Fibroblast of skin of abdomen (primary cell): ENCODE results near the gene NTM.

Experiments used
- DNase-seq: peaks from one replicate; pipeline ENCODE4 v3.0.0-alpha.2; 2013

Gene NTM

GRCh38 chr11:131561972-131562371 lies 191.6 kb downstream of the NTM start:
- no peak for DNase-seq

- no peak for DNase-seq
These were observed 197.9 kb downstream of the NTM start for GRCh38 chr11:131568318-131568717.

- no peak for DNase-seq
These were observed 201.2 kb downstream of the NTM start for GRCh38 chr11:131571571-131571970.

GRCh38 chr11:131572423-131572822 lies 202.0 kb downstream of the NTM start:
- DNase-seq: no peak

GRCh38 chr11:131579932-131580387 lies 209.5 kb downstream of the NTM start:
- peak; percentile 97 for DNase-seq

- peak; percentile 69 for DNase-seq
These were observed 210.1 kb downstream of the NTM start for GRCh38 chr11:131580476-131580875.

GRCh38 chr11:131581046-131581445 lies 210.6 kb downstream of the NTM start:
- DNase-seq: peak; percentile 43

GRCh38 chr11:131582021-131582525 lies 211.7 kb downstream of the NTM start:
- DNase-seq: no peak

- DNase-seq: no peak
These were observed 213.0 kb downstream of the NTM start for GRCh38 chr11:131583421-131583820.

GRCh38 chr11:131583938-131584337 lies 213.5 kb downstream of the NTM start:
- DNase-seq: no peak

GRCh38 chr11:131584785-131585592 lies 214.6 kb downstream of the NTM start:
- DNase-seq: peak; percentile 53

GRCh38 chr11:131588057-131588456 lies 217.6 kb downstream of the NTM start:
- DNase-seq: no peak

GRCh38 chr11:131591051-131591461 lies 220.6 kb downstream of the NTM start:
- DNase-seq: peak; percentile 79

GRCh38 chr11:131592152-131592551 lies 221.7 kb downstream of the NTM start:
- no peak for DNase-seq

GRCh38 chr11:131592734-131593133 lies 222.3 kb downstream of the NTM start:
- DNase-seq: no peak

- DNase-seq: no peak
These were observed 222.9 kb downstream of the NTM start for GRCh38 chr11:131593301-131593700.

- DNase-seq: no peak
These were observed 225.4 kb downstream of the NTM start for GRCh38 chr11:131595797-131596196.

GRCh38 chr11:131597890-131598289 lies 227.5 kb downstream of the NTM start:
- no peak for DNase-seq

- no peak for DNase-seq
These were observed 227.9 kb downstream of the NTM start for GRCh38 chr11:131598305-131598704.

GRCh38 chr11:131599285-131599684 lies 228.9 kb downstream of the NTM start:
- DNase-seq: no peak

- DNase-seq: peak; percentile 71
These were observed 230.2 kb downstream of the NTM start for GRCh38 chr11:131600628-131601027.

GRCh38 chr11:131601586-131601985 lies 231.2 kb downstream of the NTM start:
- DNase-seq: peak; percentile 48

- peak; percentile 59 for DNase-seq
These were observed 232.0 kb downstream of the NTM start for GRCh38 chr11:131602431-131602830.

- DNase-seq: peak; percentile 49
These were observed 236.5 kb downstream of the NTM start for GRCh38 chr11:131606811-131607335.
